HG02623 (cell line): Measurements from ENCODE around the gene OAF.
"Not testable (repeated sequence)": the region's sequence is repeated elsewhere in the genome, so short reads cannot be mapped to it uniquely, and the experiment has no call there.

Experiments used
- ATAC-seq: cut with Tn5 transposase; IDR thresholded peaks from one replicate; pipeline ENCODE4 v1.9.1; 2021; ENCODE audit warnings: moderate library complexity; ENCODE audit not compliant: unreplicated experiment

OAF gene

GRCh38 chr11:120260616-120261015 lies 49.8 kb downstream of the OAF start:
- no peak for ATAC-seq

GRCh38 chr11:120261321-120261720 lies 50.5 kb downstream of the OAF start:
- ATAC-seq: no peak

GRCh38 chr11:120261931-120262330 lies 51.1 kb downstream of the OAF start:
- ATAC-seq: no peak

GRCh38 chr11:120267319-120267718 lies 56.5 kb downstream of the OAF start:
- ATAC-seq: no peak

- no peak for ATAC-seq
Observed at GRCh38 chr11:120268686-120269085, 57.9 kb downstream of the OAF start.

GRCh38 chr11:120270386-120270785 lies 59.6 kb downstream of the OAF start:
- no peak for ATAC-seq

- ATAC-seq: no peak
Observed at GRCh38 chr11:120271672-120272071, 60.8 kb downstream of the OAF start.

- ATAC-seq: no peak
Observed at GRCh38 chr11:120272303-120272702, 61.5 kb downstream of the OAF start.

GRCh38 chr11:120273432-120273831 lies 62.6 kb downstream of the OAF start:
- no peak for ATAC-seq

- ATAC-seq: not testable (repeated sequence)
Observed at GRCh38 chr11:120273956-120274355, 63.1 kb downstream of the OAF start.

- no peak for ATAC-seq
Observed at GRCh38 chr11:120279502-120279901, 68.7 kb downstream of the OAF start.
